GM20431 (cell line): Measurements from ENCODE around the gene QKI.
"Not testable (repeated sequence)": the region's sequence is repeated elsewhere in the genome, so short reads cannot be mapped to it uniquely, and the experiment has no call there.

ENCODE experiments used
- in situ Hi-C: fragments of 300-500 bp; cut with MseI, MboI; formaldehyde crosslinking; loops from one replicate; pipeline ENCODE4 v1.15.0; 2020; ENCODE audit warnings: low sequenced_read_pairs; ENCODE audit not compliant: unreplicated experiment

Gene QKI

GRCh38 chr6:163433486-163433885 lies 19.0 kb downstream of the QKI start:
- in situ Hi-C loops: not testable (repeated sequence)

DNA sequence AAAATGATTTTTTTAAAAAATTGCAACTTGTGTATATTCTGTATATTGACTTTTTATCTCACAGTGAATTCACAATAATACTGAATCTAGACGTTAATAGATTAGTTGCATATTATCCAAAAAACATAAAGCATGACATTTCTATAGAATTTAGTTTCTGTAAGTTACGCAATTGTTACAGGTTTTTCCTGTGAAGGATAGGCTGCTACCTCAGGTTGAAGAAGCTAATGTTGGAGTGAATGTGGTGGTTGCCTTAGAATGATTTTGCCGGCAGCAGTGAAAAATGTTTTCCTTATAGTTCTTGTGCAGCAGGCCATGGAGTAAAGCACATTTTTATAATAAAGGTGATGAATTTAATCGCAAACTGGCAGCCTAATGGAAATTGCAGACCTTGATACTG lies 20.5 kb downstream of the QKI start:
- in situ Hi-C loops: no loop called here

DNA sequence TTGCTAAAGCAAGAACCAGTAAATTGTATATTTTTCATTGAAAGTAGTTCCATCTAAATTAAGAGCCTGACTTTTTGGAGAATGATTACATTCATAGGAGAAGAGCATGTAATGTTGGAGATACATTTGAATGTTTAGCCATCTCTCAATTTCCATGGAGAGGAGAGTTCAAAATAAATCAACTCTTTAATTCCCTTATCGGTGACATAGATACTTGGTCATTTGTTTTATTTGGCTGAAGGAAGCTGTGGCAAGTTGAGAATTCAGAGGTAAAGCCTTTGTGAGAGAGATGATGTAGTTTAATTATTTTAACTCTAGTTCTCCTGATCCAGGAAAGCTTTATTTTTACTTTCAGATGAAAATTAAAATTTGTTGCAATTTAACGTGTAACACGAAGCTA lies 22.3 kb downstream of the QKI start:
- in situ Hi-C loops: no loop called here

- in situ Hi-C loops: no loop called here
These were observed 22.9 kb downstream of the QKI start for GRCh38 chr6:163437466-163437865.

DNA sequence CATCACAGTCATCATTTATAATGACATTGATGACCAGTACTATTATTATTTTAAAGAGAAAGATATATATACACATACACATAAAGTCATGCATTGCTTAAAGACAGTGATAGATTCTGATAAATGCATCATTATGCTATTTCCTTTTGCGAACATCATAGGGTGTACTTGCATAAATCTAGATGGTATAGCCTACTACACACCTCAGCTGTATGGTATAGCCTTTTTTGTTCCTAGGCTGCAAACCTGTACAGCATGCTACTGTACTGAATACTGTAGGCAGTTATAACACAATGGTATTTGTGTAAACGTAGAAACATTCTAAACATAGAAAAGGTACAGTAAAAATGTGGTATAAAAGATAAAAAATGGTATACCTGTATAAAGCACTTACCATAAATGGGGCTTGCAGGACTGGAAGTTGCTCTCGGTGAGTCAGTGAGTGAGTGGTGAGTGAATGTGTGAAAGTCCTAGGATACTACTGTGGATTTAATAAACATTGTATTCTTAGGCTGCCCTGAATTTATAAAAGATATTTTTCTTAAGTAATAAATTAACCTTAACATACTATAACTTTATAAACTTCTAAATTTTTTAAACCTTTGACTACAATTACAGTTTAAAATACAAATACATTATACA lies 23.9 kb downstream of the QKI start:
- in situ Hi-C loops: no loop called here

DNA sequence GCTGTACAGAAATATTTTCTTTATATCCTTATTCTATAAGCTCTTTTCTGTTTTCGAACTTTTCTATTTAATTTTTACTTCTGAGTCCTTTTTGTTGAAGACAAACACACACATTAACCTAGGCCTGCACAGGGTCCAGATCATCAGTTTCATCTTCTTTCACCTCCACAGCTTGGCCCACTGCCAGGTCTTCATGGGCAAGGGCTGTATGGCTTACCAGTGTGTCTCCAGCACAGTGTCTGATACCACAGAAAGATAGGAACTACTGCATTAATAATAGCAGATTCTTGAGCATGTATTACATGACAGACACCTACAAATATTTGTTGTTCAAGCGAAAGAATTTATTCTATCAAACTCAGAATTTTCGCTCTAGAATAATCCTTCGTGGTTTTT lies 24.4 kb downstream of the QKI start:
- in situ Hi-C loops: no loop called here

DNA sequence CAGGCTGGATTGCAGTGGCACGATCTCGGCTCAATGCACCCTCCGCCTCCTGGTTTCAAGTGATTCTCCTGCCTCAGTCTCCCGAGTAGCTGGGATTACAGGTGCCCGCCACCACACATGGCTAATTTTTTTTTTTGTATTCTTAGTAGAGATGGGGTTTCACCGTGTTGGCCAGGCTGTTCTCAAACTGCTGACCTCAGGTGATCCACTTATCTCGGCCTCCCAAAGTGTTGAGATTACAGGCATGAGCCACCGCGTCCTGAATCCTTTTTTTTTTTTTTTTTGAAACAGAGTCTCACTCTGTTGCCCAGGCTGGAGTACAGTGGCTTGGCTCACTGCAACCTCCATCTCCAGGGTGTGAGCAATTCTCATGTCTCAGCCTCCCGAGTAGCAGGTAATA lies 24.9 kb downstream of the QKI start:
- in situ Hi-C loops: not testable (repeated sequence)

DNA sequence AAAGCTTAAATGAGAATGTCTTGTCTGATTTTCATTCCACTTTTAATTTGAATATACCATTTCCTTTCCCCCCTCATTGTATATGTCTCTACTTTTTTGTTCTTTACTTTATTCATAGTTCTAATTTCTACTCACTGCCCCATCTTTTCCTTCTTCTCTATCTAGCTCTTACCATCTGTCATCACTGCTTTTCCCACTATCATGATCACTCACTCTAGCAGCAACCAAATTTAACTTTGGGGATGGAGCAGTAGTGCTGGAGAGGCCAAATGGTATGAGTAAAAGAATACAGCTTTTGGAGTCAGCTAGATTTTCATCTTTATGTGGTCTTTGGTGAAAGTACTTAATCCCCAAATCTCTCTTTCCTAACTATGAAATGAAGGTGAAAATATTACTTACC lies 25.5 kb downstream of the QKI start:
- in situ Hi-C loops: no loop called here

- in situ Hi-C loops: no loop called here
These were observed 27.8 kb downstream of the QKI start for GRCh38 chr6:163442336-163442735.

GRCh38 chr6:163444077-163444476 lies 29.6 kb downstream of the QKI start:
- in situ Hi-C loops: no loop called here

- in situ Hi-C loops: no loop called here
These were observed 32.0 kb downstream of the QKI start for GRCh38 chr6:163446549-163446948.

GRCh38 chr6:163449076-163449475 lies 34.6 kb downstream of the QKI start:
- in situ Hi-C loops: no loop called here

- in situ Hi-C loops: no loop called here
These were observed 39.9 kb downstream of the QKI start for GRCh38 chr6:163454425-163454824.

DNA sequence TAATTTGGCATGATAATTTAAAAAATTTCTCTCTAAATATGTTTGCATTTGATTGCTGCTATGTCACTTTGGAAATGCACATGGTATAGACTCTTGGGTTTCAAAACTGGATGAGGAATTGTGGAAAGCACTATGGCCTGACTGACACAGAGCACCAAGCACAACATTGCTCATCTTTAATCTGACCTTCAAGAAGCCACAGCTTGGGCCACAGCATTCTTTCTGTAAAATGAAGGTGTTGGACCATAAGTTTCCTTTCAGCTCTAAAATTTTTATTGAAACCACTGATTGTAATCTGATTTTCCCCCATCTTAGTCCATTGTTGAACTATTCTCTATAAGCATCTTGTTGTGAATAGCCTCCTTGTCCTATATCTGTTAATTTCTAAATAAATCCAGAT lies 41.0 kb downstream of the QKI start:
- in situ Hi-C loops: no loop called here

DNA sequence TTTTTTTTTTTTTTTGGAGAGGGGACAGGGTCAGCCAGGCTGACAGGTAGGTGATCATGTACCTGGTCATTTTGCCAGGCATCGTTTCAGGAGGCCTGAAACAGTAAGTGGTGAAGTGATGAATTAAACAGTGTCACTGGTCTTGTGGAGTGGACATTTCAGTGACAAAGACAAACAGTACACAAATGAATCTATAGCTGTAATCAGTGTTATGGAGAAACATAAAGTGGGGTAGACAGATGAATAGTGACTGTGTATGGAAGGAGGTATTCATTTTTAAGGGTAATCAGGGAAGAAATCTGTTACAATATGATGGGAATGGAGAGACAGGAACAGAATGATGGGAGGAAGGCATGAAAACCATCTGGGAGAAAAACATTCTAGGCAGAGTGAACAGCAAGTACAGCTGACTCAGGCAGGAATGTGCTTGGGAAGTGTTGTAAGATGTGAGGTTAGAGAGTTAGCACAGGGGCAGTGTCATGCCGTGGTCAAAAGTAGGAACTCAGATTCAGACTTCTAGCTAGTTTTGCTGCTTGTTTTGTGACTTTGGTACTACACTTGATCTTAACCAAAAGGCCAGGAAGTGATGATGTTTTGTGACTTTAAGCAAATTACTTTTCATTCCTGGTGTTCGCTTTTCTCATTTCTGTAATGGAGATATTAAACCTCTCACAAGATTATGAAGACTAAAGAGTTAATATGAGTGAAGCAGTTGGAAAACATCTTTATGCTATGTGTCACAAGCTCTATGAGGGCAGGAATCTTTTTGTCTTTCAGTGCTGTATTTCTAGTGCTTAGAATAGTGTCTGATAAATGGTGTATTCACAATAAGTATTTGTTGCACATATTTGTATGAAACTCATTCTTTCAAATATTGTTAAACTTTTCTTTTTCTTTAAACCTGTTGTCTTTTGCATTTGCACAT lies 43.4 kb downstream of the QKI start:
- in situ Hi-C loops: no loop called here

DNA sequence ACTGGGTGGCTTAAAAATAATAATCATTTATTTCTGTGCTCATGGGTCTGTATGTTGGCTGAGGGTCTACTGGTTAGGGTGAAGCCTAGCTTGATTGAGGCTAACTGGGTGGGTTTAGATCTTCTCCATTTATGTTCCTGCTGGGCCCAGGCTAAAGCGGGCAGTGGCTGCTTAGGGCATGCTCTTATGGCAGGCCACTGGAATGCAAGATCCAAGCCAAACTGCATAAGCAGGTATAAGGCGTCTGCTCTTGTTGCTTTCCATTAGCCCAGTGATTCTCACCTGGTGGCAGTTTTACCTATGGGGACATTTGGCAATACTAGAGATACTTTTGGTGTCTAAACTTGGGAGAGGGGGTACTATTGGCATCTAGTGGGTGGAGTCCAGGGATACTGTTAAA lies 44.5 kb downstream of the QKI start:
- in situ Hi-C loops: no loop called here

GRCh38 chr6:163459536-163459935 lies 45.0 kb downstream of the QKI start:
- in situ Hi-C loops: no loop called here

DNA sequence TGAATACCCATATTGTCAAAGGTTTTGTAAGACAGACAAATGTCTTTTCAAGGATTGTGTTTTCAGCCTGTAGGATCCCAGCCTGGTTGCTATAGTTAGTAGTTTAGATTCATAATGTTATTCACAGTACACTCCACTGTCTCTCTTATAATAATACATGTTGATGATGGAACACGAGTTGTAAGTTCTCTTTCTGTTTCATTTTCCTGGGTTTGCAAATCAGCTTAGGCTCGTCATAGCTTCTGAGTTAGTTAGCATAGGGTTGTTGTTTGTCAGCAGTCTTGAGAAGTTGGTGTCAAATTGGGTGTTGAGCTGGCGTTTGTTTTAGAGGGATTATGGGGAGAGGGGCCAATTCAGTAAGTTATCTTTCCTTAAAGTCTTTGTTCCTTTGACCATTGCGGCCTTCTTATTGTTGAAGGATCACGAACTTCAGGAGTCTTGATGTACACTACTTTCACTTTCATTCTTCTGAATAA lies 45.8 kb downstream of the QKI start:
- in situ Hi-C loops: no loop called here

- in situ Hi-C loops: no loop called here
These were observed 47.2 kb downstream of the QKI start for GRCh38 chr6:163461696-163462095.

GRCh38 chr6:163463180-163463579 lies 48.7 kb downstream of the QKI start:
- in situ Hi-C loops: no loop called here

DNA sequence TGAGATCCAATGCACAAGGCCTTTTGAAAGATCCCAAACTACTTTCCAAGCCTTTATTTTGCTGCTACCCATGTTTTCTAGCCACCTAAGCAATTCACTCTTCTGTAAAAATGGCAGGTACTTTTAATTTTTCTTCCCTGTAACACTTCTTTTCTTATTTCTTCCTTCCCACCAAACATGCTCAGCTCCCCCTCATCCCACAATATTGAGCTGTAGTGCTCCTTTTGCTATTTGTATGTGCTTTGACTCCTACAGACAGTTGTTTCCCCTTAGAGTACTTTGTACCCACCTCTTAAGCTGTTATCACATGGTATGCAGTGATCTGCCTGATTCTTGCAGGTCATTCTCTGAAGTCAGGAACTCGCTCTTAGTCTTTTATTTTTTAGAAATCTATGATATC lies 49.3 kb downstream of the QKI start:
- in situ Hi-C loops: no loop called here
